HG02973 (cell line): ENCODE data around the gene CERK.

Experiments
- ATAC-seq: cut with Tn5 transposase; IDR thresholded peaks from one replicate; pipeline ENCODE4 v1.9.1; 2021; ENCODE audit warnings: moderate library complexity; ENCODE audit not compliant: unreplicated experiment

The CERK gene

DNA sequence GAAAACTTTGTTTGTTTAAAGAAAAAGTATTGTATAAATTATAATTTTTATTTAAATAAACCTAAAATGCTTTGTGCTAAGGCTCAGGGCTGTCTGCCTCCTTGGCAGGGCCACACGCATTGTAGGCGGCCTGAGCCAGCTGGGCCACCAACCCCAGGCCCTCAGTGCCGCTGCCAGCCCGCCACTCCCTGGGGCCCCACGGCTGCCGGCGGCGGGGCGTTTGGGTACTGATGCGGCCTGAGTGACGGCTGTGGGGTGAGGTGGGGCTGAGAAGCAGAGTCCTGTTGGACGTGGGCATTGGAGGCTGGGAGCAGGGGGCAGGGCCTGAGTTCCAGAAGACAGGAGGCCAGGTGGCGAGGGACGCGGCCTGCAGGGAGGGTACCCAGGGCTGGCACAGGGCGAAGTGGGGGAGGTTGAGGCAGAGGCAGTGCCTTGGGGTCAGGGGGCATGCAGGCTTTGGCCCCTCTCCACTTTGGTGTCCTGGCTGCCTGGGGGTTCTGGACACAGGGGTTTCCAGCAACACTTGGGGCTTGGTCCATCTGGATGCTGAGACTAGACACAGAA lies 58.3 kb downstream of the CERK start:
- no peak for ATAC-seq

GRCh38 chr22:46678785-46679700 lies 59.0 kb downstream of the CERK start:
- ATAC-seq = no peak

- no peak for ATAC-seq
Measured at GRCh38 chr22:46678003-46678657, 59.9 kb downstream of the CERK start.

GRCh38 chr22:46677323-46678002 lies 60.6 kb downstream of the CERK start:
- ATAC-seq = no peak

- ATAC-seq = no peak
Measured at GRCh38 chr22:46676881-46677280, 61.2 kb downstream of the CERK start.

DNA sequence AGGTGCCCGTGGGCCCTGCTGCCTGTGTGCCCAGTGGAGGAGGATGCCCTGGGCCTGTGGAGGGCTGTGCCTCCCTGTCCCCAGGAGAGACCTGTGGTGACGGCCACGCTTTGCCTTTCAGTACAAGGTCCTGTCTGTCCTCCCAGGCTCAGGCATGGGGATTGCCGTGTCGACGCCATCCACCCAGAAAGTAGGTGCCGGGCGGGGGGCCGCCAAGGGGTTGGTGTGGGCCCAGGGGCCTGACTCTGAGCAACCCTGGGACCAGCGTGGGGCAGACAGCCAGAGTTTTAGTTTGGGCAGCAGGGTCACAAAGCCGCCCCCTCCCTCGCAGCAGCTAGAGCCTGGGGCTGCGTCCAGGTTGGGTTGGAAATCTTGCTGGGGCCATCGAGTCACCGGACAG lies 61.6 kb downstream of the CERK start:
- ATAC-seq = no peak

DNA sequence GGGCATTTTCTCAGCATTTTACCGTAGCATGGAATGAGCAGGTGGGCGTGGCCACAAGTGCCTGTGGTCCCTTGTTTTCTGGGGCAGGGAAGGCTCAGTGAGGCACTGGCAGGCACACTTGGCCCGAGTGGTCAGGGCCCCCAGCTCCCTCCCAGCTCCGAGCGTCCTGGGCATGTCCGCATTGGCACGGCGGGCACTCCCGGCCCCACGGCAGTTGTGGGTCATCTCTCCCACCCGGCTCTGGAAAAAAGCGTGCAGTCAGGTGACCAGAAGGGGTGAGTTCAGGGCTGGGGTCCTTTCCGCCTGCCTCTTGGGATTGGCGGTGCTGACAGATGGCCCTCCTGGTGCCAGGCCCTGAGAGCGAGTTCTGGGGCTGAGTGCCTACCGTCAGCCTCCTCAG lies 62.1 kb downstream of the CERK start:
- ATAC-seq = no peak

- ATAC-seq = no peak
Measured at GRCh38 chr22:46675479-46675878, 62.6 kb downstream of the CERK start.

DNA sequence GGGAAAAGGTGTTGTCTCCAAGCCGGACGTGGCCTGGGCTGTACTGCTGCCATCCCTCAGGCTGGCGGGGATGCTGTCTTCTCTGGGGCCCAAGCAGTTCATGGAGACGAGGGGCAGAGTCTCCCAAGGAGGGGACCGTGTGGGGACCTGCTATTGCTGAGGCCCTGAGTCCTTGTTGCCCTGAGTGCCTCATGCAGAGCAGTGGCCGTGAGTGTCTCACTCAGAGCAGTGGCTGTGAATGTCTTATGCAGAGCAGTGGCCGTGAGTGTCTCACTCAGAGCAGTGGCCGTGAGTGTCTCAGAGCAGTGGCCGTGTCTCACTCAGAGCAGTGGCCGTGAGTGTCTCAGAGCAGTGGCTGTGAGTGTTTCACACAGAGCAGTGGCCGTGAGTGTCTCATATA lies 63.1 kb downstream of the CERK start:
- no peak for ATAC-seq

DNA sequence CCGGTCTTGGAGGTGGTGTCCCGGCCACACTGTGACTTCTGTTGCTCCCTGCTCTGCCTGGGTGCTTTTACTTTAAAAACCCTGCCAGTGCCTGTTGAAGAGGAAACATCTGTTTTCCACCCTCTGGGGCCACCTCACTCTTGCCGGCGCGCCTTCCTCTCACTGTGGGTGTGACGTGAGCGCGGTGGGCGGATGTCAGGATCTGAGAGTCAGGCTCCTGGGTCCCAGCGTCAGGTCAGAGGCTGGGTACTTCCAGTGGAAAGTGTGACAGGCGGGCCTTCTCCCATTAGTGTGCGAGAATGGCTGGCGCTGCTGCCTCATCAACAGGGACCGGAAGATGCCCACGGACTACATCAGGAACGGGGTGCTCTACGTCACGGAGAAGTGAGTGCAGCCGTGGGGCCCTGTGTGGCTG lies 63.7 kb downstream of the CERK start:
- no peak for ATAC-seq

DNA sequence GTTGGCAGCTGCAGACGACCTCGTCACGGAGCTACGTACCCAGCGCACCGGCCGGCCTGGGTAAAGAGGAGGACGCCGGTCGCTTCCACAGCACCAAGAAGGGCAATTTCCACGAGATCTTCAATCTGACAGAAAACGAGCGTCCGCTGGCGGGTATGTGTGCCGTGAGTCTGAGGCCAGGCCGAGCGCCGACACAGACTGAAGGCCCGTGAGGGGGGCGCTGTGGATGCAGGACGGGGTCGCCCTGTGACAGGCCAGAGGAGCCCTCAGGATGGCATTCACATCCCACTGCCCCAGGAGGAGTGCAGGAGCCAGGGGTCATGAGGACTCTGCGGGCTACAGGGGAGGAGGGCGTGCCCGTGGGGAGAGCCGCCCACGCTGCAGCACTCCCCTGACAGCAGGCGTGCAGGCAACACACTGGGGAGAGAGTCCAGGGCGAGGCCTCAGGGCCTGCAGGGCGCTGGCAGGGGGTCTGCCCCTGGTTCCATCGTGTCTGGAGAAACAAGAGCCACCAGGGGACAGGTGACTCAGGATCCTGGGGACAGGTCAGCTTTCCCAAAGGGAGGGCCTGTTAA lies 64.3 kb downstream of the CERK start:
- ATAC-seq = no peak

GRCh38 chr22:46673205-46673604 lies 64.8 kb downstream of the CERK start:
- no peak for ATAC-seq

- no peak for ATAC-seq
Measured at GRCh38 chr22:46672731-46673130, 65.3 kb downstream of the CERK start.

DNA sequence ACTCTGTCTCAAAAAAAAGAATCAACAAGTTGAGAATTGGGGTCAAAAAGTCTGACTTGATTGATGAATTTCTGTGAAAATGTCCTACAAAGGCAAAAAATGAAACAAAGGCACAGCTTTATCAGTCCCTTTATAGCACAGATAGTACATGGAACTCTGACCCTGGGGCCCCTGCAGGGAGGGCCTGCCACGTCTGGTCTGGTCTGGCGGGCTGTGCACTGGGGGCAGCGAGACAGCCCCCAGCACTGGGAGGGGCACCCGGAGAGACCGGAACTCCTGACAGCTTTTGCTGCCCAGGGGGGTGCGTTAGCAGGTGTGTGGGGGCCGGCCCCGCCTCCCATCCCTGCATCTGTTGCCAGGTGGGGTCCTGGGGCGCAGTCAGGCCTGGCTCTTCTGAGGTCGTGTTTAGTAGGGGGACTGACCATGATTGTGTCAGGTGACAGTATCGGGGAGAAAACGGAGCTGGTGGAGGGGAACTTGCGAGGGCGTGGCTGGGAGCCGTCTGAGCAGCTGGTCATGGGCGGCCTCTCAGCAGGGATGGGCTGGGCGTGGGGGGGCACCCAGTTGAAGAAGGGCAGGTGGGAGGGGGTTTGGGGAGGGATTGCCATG lies 66.1 kb downstream of the CERK start:
- ATAC-seq = no peak

DNA sequence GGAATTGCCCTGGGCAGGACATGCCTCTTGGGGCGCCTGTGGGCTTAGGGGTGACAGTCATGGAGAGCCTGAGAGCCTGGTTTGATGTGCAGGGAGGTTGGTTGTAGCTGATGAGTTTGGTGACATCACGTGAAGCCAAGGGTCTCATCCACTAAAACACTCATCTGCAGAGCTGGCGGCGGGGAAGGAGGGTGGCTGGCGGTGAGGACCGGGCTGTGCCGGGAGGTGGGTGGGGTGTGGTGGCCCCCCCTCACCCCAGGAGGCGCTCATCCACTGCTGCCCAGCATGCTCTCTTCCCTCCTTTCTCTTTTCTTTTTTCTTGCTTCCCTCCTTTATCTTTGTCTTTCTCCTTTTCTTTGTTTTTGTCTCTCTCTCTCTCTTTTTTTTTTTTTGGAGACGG lies 68.9 kb downstream of the CERK start:
- ATAC-seq = no peak

GRCh38 chr22:46668116-46668515 lies 69.9 kb downstream of the CERK start:
- ATAC-seq = no peak

DNA sequence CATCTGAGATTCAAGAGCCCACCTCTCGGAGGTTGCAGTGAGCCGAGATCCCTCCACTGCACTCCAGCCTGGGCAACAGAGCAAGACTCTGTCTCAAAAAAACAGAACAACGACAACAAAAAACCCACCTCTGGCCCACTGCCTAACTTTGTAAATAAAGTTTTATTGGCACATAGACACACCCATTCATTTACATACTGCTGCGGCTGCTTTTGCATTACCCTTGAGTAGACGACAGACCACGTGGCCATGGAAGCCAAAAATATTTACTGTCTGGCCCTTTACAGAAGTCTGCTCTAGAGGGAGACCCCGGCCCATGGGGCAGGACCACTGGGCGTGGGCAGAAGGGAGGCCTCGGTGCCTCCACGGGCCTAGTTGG lies 70.8 kb downstream of the CERK start:
- no peak for ATAC-seq

DNA sequence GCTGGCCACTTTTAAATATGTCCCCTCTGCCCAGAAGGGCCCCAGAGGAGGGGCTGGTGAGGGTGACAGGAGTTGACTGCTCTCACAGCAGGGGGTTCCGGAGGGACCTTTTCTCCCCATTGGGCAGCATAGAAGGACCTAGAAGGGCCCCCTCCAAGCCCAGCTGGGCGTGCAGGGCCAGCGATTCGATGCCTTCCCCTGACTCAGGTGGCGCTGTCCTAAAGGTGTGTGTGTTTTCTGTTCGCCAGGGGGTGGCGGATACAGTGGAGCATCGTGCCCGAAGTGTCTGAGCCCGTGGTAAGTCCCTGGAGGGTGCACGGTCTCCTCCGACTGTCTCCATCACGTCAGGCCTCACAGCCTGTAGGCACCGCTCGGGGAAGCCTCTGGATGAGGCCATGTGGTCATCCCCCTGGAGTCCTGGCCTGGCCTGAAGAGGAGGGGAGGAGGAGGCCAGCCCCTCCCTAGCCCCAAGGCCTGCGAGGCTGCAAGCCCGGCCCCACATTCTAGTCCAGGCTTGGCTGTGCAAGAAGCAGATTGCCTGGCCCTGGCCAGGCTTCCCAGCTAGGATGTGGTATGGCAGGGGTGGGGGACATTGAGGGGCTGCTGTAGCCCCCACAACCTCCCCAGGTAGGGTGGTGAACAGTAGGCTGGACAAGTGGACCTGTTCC lies 71.3 kb downstream of the CERK start:
- no peak for ATAC-seq

- ATAC-seq = no peak
Measured at GRCh38 chr22:46665751-46666280, 72.2 kb downstream of the CERK start.

DNA sequence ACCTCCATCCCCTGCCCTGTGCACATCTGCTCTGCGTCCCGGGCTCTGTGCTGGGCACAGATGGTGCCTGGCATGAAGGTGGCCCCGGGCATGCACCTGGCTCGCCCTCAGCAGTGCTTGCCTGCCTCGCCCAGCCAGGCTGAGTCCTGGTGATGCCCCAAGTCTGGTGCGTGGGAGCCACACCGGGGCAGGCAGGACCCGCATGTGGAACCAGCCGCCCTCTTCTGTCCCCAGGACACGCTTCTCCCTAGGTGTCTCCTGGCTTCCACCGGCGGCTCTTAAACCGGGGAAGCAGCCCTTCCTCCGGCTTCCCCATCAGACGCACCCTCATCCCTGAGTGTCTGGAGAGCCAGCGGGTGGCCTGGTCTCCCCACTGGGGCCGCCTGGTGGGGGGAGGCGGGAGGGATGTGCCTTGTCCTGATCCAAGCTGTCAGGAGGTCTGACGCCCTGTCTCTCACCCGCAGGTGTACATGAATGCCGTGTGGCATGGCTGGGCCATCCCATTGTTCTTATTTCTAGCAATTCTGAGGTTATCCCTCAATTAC lies 72.8 kb downstream of the CERK start:
- ATAC-seq = no peak
